ENCODE results near the gene PSG5.
"Not testable (repeated sequence)": the region's sequence is repeated elsewhere in the genome, so short reads cannot be mapped to it uniquely, and the experiment has no call there.

Gene PSG5

DNA sequence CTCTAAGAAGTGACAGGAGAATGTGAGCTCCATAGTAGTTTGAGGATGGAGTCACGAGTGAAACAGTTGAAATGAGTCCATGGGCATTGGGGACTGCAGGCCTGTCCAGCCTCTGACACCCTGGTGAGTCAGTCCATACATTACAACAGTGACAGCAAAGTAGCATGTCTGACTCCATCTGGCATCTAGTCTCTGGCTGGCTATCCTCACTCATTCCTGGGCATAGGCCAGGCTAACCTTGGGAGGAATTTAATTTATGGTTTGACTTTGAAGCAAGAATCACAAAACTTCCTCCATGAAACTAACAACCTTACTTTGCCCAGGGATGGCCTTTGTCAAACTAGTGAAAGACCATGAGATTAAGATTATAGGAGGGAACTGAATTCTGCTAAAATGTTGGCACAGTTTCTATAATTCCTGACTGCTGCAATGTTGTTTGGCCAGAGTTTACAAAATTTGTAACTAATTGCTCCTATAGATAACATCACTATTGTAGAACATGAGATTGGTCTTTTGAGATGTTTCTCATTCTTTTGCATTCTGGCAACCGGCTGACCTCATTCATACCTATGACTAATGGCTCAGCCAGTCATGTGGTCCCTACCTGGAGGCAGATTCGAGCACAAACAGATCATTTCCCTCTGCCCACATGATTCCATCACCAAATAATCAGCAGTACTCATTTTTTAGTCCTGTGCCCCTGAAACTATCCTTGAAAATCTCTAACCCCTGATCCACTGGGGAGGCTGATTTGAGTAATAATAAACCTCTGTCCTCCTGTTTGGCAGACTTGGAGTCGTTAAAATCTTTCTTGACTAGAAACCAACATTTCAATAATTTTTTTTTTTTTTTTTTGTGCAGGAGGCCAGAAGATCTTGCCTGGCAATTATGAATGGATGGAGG, 4.2 kb downstream of the PSG5 start:
- not testable (repeated sequence) for DNase-seq

- not testable (repeated sequence) for DNase-seq
Measured at GRCh38 chr19:43179569-43180147, 6.7 kb downstream of the PSG5 start.

DNA sequence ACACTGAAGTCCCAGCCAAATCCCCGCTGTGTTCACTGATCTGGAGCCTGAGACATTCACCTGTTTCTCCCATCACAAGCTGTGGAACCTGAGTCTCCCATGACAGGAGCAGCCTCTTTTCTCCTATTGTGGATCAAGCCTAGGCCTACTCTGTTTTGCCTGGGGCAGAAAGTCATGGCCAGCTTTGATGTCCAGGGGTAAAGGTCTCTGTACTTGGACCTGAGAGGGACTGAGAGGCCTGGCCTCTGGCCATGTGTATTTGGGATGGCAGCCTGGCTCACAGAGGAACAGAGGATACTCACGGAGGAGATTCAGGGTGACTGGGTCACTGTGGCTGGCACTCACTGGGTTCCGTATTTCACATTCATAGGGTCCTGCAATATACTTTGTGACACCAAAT, 7.8 kb downstream of the PSG5 start:
- DNase-seq: not testable (repeated sequence)

GRCh38 chr19:43165906-43166305, 20.4 kb downstream of the PSG5 start:
- DNase-seq: not testable (repeated sequence)

DNA sequence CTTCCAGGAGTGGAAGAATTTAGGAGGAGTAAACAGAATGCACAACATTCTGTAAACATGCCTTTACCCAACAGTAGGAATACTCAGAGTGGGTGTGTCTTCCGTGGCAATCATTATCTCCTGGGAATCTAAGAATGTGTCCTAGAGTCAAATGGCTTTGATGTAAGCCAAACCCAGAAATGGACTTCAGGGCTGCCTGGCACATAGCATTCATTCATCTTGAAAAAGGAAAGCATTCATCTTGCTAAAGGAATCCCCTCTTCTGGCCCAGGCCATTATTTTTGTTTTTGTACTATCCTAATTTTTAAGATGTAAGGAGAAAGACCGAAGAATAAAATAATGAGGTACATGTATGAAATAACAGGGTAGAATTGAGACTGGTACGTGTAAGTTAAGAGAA, 23.2 kb downstream of the PSG5 start:
- not testable (repeated sequence) for DNase-seq

DNA sequence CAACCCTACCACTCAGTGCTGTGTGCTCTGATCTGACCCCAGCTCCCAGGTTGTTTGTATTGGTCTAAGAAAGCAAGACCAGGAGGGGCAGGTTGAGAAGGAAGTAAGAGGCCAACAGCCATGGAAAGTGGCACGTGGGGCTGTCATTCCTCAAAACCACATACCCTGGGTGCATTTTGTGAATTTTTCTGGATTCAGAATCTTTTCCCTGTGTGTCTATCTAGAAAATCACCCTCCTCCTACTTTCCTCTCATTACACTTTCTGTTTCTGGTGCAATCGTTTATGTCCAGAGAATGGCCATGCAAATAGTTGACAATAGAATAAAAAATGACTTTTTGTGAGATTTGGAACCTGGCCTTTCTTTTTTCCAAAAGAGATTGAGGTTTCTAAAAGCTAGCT, 24.1 kb downstream of the PSG5 start:
- not testable (repeated sequence) for DNase-seq

DNA sequence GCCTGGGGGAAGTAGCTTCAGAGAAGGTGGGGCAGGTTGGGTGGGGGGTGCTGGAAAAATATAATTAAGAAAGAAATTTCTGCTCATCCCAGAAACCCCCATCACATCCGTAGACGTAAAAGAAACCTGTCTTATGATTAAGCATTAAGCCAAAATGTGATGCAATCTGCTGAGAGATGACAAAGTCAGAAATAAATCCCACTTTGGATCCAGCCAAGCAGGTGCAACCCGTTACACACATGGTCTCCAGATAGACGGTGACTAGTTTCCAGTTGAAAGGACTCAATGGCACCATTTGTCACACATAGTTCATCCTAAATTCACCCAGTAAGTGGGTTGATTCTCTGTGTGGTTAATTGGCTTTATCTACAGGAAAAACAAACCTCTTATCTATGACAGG, 34.1 kb downstream of the PSG5 start:
- no peak for DNase-seq

DNA sequence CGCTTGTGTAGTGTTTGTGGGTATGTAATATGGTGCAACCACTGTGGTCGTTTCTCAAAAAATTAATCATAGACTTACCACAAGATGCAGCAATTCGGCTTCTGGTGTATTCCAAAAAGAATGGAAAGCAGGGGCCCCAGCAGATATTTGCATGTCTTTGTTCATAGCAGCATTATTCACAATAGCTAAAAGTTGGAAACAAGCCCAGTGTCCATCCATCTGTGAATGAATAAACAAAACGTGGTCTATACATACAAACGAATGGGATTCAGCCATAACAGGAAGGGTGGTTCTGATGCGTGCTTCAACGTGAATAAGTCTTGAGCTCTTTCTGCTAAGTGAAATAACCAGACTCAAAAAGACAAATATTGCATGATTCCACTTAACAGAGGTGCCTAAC, 36.5 kb downstream of the PSG5 start:
- DNase-seq: peak; percentile 92

DNA sequence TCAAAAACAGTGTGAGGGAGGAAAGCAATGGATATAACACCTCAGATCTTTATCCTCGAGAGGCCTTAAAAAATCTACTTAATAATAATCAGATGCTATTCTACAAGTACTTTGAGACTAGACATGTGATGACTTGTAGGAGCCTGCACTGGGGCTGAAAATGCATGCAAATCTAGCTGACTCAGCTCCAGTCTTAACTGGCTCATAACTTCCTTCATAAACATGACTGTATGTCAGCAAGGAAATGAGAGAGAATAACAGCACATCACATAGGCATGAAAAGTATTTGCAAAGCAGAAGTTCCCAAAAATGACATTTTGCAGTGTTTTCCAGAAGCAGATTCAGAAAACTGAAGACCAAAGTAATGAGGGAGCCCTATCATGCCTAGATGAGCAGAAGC, 38.1 kb downstream of the PSG5 start:
- DNase-seq: no peak

- not testable (repeated sequence) for DNase-seq
Measured at GRCh38 chr19:43141763-43142162, 44.6 kb downstream of the PSG5 start.

- DNase-seq: no peak
Measured at GRCh38 chr19:43132696-43133095, 53.6 kb downstream of the PSG5 start.

DNA sequence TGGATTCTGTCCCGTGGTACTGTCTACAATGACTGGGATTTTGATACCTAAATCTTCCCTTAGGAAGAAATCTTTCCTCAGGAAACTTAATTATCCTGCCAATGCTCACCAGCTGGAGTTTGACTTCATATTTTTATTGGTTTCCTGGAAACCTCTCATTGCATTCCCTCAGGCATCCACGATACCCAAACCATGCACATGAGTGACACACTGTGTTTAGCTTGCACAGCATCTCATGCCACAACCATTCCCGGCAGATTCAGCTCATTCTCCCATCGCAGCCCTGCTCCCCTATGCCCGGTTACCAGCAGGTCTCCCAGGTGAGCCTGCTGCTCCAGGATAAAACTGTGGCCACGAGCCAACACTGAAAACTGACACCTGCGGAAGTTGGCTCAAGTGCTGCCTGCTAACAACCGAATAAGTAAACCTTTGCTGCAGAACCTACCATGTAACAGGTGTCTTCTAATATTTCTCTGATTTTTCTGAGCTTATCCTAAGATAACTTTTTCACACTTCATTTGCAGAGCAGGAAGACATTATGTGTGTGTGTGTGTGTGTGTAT, 55.0 kb downstream of the PSG5 start:
- peak; percentile 87 for DNase-seq

DNA sequence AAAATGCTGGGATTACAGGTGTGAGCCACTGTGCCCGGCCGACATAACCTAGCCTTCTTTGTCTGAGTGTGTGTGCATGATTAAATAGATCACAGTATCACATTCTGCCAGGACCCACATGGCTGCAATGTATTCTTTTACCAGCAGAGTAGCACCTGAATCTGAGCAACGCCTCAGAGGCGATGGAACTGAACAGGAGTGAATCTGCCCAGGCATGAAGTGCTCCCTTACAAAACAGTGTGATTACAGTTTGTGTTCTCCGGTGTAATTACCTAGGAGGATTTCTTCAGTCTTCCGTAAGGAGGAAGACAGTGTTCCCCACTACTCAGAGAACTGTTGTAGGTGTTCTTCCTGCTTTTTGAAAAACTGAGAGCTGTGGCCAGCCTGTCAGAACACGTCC, 57.1 kb downstream of the PSG5 start:
- DNase-seq: not testable (repeated sequence)

GRCh38 chr19:43127336-43127735, 59.0 kb downstream of the PSG5 start:
- DNase-seq: not testable (repeated sequence)

- DNase-seq: no peak
Measured at GRCh38 chr19:43126720-43127119, 59.6 kb downstream of the PSG5 start.

DNA sequence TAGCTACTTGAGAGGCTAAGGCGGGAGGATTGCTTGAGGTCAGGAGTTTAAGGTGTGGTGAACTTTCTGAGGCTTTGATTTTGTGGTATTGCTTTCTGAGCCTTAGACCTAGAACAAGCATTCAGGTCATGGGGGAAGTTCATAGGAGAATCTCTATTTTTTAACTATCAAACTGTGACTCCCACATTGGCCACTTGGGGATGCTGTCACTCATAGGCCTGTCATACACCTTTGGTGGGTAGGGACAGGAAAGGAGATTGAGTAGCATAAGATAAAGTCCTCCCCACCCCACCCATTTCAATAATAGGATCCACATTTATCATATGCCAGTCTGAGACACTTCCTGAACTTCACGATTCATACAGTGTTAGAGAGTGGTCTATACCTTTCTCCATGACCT, 62.0 kb downstream of the PSG5 start:
- DNase-seq: no peak

GRCh38 chr19:43120433-43121026, 65.8 kb downstream of the PSG5 start:
- DNase-seq: not testable (repeated sequence)

DNA sequence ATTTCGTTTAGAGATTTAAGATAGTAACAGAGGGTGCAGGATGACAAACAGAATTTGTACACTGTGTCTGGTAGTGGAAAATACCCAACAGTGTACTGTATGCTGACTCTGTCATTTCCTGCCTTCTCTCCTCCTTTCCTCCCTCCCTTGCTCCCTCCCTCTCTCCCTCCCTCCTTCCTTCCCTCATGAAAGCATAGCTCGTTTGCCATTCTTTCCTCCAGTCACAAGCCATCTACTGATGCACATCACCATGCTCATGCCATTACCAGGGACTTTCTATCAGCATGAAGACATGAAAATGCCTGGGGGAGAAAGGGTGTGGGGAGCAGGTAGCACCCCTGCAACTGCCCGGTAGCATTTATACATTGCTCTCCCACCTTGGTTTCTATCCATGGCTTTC, 66.8 kb downstream of the PSG5 start:
- not testable (repeated sequence) for DNase-seq

Data from NCI-H2029 (cell line).